Activated CD4-positive, alpha-beta T cell treated with anti-CD3 and anti-CD28 coated beads, Interleukin-2, amount 10 ng/mL, durations not matched to agents 24 days and 14 days (primary cell): ENCODE data around the gene C16orf74. TPM values are rescaled to one million over a fixed set of nuclear protein-coding genes. Genes with fewer than 3 reads are reported as not detected.

Experiments used
- DNase-seq: peaks from one replicate; pipeline ENCODE4 v3.0.0; 2022
- H3K27ac Mint-ChIP-seq: one replicate; pipeline ENCODE4 v1.8.0; 2022; ENCODE audit warnings: mild to moderate bottlenecking, mixed read lengths
- H3K27me3 Mint-ChIP-seq: one replicate; pipeline ENCODE4 v1.8.0; 2022; ENCODE audit warnings: mixed read lengths
- H3K36me3 Mint-ChIP-seq: one replicate; pipeline ENCODE4 v1.8.0; 2022; ENCODE audit warnings: low read depth, mild to moderate bottlenecking, mixed read lengths
- H3K4me1 Mint-ChIP-seq: one replicate; pipeline ENCODE4 v1.8.0; 2021; ENCODE audit warnings: mixed read lengths
- H3K4me3 Mint-ChIP-seq: one replicate; pipeline ENCODE4 v1.8.0; 2022; ENCODE audit warnings: mild to moderate bottlenecking, moderate library complexity, mixed read lengths
- H3K9me3 Mint-ChIP-seq: one replicate; pipeline ENCODE4 v1.8.0; 2021; ENCODE audit warnings: mixed read lengths
- intact Hi-C: fragments of 100-400 bp; cut with micrococcal nuclease; formaldehyde crosslinking; loops from one replicate; pipeline ENCODE4 v1.15.1; 2023
- total RNA-seq: library from RNA; stranded (reverse); gene quantifications from 2 replicates; pipeline ENCODE4 v1.2.3, GENCODE V29; 2022

The C16orf74 gene
- total RNA-seq, 1 donor from 2014 or later = 0.19 TPM

GRCh38 chr16:85728879-85729278 is 22.0 kb downstream of the C16orf74 start:
- H3K9me3 Mint-ChIP-seq = no peaks in the 10 kb centered on the region
- no peak overlapping the region for H3K4me3 Mint-ChIP-seq
- H3K36me3 Mint-ChIP-seq = no peaks in the 10 kb centered on the region
- H3K27ac Mint-ChIP-seq = no peak overlapping the region
- no peaks in the 10 kb centered on the region for H3K27me3 Mint-ChIP-seq
- intact Hi-C loops = no loop called here
- no peak for DNase-seq
- H3K4me1 Mint-ChIP-seq = no peaks in the 10 kb centered on the region

- H3K27ac Mint-ChIP-seq = no peak overlapping the region
- intact Hi-C loops = no loop called here
Measured at GRCh38 chr16:85724936-85725335, 26.0 kb downstream of the C16orf74 start.

GRCh38 chr16:85724126-85724879 is 26.6 kb downstream of the C16orf74 start:
- DNase-seq = no peak
- H3K9me3 Mint-ChIP-seq = no peaks in the 10 kb centered on the region
- no peak overlapping the region for H3K4me3 Mint-ChIP-seq
- no peaks in the 10 kb centered on the region for H3K27me3 Mint-ChIP-seq
- H3K4me1 Mint-ChIP-seq = no peaks in the 10 kb centered on the region
- intact Hi-C loops = no loop called here
- H3K27ac Mint-ChIP-seq = no peak overlapping the region
- H3K36me3 Mint-ChIP-seq = no peaks in the 10 kb centered on the region

More at GRCh38 chr16:85724936-85725335, 26.0 kb downstream of the C16orf74 start:
- Mint-ChIP-seq H3K36me3 (no peaks in the 10 kb centered on the region), H3K4me1 (no peaks in the 10 kb centered on the region), H3K9me3 (no peaks in the 10 kb centered on the region), H3K27me3 (no peaks in the 10 kb centered on the region), H3K4me3 (no peak overlapping the region)
- no peak for DNase-seq

DNA sequence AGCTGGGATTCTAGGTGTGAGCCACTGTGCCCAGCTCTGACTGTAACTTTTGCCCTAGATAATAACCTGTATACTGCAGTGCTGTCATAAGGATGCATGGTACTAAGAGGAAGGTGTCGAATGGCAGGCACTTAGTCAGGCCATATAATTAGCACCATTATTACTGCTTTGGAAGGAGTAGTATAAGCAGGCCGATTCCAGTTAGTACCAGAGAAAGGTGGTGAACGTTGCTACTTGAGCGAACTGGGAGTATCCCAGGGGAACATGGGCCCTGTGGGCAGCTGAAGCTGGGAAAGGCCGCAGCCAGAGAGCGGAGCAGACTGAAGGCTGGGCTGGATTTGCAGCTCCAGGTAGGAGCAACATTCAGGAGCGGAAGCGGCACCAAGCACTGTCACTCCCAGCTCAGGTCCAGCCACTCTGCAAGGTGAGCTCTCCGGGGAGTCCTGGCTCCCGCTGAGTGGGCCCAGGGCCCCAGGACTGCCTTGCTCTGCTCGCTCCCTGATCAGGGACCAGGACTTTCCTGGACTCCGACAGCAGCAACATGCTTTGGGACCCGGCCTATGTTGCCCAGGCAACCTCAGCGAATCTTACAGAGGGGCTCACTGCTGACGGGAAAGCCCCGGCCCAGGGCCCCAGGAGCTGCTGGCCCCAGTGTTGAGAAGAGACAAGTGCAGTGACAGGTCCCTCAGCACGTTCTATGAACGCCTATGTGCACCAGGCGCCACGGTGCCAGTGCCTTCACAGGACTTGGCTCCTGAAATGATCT is 28.6 kb downstream of the C16orf74 start:
- H3K4me1 Mint-ChIP-seq = no peaks in the 10 kb centered on the region
- no peaks in the 10 kb centered on the region for H3K9me3 Mint-ChIP-seq
- H3K27ac Mint-ChIP-seq = no peak overlapping the region
- H3K27me3 Mint-ChIP-seq = no peaks in the 10 kb centered on the region
- intact Hi-C loops = no loop called here
- no peak for DNase-seq
- no peaks in the 10 kb centered on the region for H3K36me3 Mint-ChIP-seq
- H3K4me3 Mint-ChIP-seq = no peak overlapping the region

DNA sequence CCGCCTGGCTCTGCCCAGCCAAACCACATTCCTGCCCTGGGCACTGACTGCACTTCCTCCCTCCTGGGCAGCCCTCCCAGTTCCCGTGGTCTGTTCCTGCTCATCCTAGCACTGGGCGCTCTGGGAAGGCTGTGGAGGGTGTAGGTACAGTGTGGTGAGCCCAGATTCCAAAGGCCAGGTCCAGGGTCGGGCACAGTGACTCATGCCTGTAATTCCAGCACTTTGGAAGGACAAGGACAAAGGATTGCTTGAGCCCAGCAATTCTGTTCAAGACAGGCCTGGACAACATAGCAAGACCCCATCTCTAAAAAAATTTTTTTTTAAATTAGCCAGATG is 30.6 kb downstream of the C16orf74 start:
- intact Hi-C loops = no loop called here
- Mint-ChIP-seq H3K4me3 (no peak overlapping the region), H3K9me3 (no peaks in the 10 kb centered on the region), H3K27me3 (peaks cover 12% of the 10 kb centered on the region), H3K27ac (no peak overlapping the region), H3K4me1 (peaks cover 3% of the 10 kb centered on the region), H3K36me3 (no peaks in the 10 kb centered on the region)
- DNase-seq = no peak

- intact Hi-C loops = loop anchor here (2.0 to 5.0 kb wide), 3 partner anchors 299 to 417 kb away; no protein-coding TSS in a partner anchor
Measured at GRCh38 chr16:85719605-85720301, 31.1 kb downstream of the C16orf74 start.

DNA sequence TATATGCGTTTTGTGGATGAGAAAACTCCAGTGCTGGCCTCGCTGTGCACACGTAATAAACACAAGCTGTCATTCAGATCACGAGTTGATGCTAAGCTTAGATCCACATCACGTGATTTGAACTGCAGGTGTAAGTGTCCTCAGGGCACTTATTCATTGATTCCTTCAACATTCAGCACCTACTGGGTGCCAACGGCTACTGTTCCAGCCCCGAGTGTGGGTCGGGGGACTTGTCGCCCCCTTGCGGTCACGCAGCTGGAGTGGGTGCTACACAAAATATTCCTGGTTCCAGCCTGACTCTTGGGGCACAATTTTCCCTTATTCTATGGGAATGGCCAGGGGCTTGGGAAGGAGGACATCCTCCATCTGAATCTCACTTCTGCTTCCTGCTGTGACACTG is 32.2 kb downstream of the C16orf74 start:
- H3K4me1 Mint-ChIP-seq = peaks cover 3% of the 10 kb centered on the region
- H3K27me3 Mint-ChIP-seq = peaks cover 16% of the 10 kb centered on the region
- intact Hi-C loops = loop anchor here (1.0 to 5.0 kb wide), 4 partner anchors 59 to 416 kb away; no protein-coding TSS in a partner anchor
- H3K4me3 Mint-ChIP-seq = no peak overlapping the region
- H3K27ac Mint-ChIP-seq = no peak overlapping the region
- H3K9me3 Mint-ChIP-seq = no peaks in the 10 kb centered on the region
- no peaks in the 10 kb centered on the region for H3K36me3 Mint-ChIP-seq
- DNase-seq = peak; percentile 61

More at GRCh38 chr16:85719605-85720301, 31.1 kb downstream of the C16orf74 start:
- no peak overlapping the region for H3K4me3 Mint-ChIP-seq
- no peaks in the 10 kb centered on the region for H3K9me3 Mint-ChIP-seq
- H3K4me1 Mint-ChIP-seq = peaks cover 3% of the 10 kb centered on the region
- no peak overlapping the region for H3K27ac Mint-ChIP-seq
- no peaks in the 10 kb centered on the region for H3K36me3 Mint-ChIP-seq
- no peak for DNase-seq
- peaks cover 16% of the 10 kb centered on the region for H3K27me3 Mint-ChIP-seq

DNA sequence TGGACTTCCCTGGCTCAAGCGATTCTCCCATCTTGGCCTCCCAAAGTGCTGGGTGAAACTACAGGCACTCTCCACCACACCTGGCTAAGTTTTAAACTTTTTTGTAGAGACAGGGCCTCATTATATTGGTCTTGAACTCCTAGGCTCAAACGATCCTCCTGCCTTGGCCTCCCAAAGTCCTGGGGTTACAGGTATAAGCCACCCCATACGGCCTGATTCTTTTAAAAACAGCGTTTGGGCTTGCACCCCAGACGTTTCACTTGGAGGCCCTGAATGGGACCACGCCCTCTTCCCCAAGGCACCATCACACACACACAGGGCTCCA is 32.8 kb downstream of the C16orf74 start:
- no peak for DNase-seq
- Mint-ChIP-seq H3K9me3 (no peaks in the 10 kb centered on the region), H3K27ac (no peak overlapping the region), H3K36me3 (no peaks in the 10 kb centered on the region), H3K4me3 (no peak overlapping the region), H3K4me1 (peaks cover 3% of the 10 kb centered on the region), H3K27me3 (peaks cover 16% of the 10 kb centered on the region)
- intact Hi-C loops = loop anchor here (1.0 to 5.0 kb wide), 4 partner anchors 59 to 416 kb away; no protein-coding TSS in a partner anchor

GRCh38 chr16:85717393-85718152 is 33.3 kb downstream of the C16orf74 start:
- H3K36me3 Mint-ChIP-seq = no peaks in the 10 kb centered on the region
- peaks cover 3% of the 10 kb centered on the region for H3K4me1 Mint-ChIP-seq
- intact Hi-C loops = loop anchor here (1.0 to 5.0 kb wide), 4 partner anchors 58 to 415 kb away; no protein-coding TSS in a partner anchor
- H3K27ac Mint-ChIP-seq = no peak overlapping the region
- H3K4me3 Mint-ChIP-seq = no peak overlapping the region
- H3K9me3 Mint-ChIP-seq = no peaks in the 10 kb centered on the region
- peaks cover 16% of the 10 kb centered on the region for H3K27me3 Mint-ChIP-seq
- DNase-seq = peak; percentile 88

- H3K4me1 Mint-ChIP-seq = peaks cover 3% of the 10 kb centered on the region
- no peak overlapping the region for H3K27ac Mint-ChIP-seq
- H3K27me3 Mint-ChIP-seq = peaks cover 16% of the 10 kb centered on the region
- no peak overlapping the region for H3K4me3 Mint-ChIP-seq
- intact Hi-C loops = loop anchor here (5.0 kb wide), 1 partner anchor 414 kb away; no protein-coding TSS in a partner anchor
- peaks cover 3% of the 10 kb centered on the region for H3K9me3 Mint-ChIP-seq
- no peak for DNase-seq
- no peaks in the 10 kb centered on the region for H3K36me3 Mint-ChIP-seq
Measured at GRCh38 chr16:85716680-85717038, 34.2 kb downstream of the C16orf74 start.

GRCh38 chr16:85716022-85716679 is 34.7 kb downstream of the C16orf74 start:
- Mint-ChIP-seq H3K27ac (no peak overlapping the region), H3K4me3 (no peak overlapping the region), H3K9me3 (peaks cover 3% of the 10 kb centered on the region), H3K4me1 (peaks cover 3% of the 10 kb centered on the region), H3K36me3 (no peaks in the 10 kb centered on the region), H3K27me3 (peaks cover 16% of the 10 kb centered on the region)
- intact Hi-C loops = loop anchor here (5.0 kb wide), 1 partner anchor 414 kb away; no protein-coding TSS in a partner anchor
- no peak for DNase-seq

GRCh38 chr16:85715169-85716021 is 35.5 kb downstream of the C16orf74 start:
- H3K36me3 Mint-ChIP-seq = no peaks in the 10 kb centered on the region
- DNase-seq = no peak
- peaks cover 3% of the 10 kb centered on the region for H3K4me1 Mint-ChIP-seq
- H3K27ac Mint-ChIP-seq = no peak overlapping the region
- no peak overlapping the region for H3K4me3 Mint-ChIP-seq
- peaks cover 3% of the 10 kb centered on the region for H3K9me3 Mint-ChIP-seq
- intact Hi-C loops = loop anchor here (5.0 kb wide), 1 partner anchor 413 kb away; no protein-coding TSS in a partner anchor
- peaks cover 16% of the 10 kb centered on the region for H3K27me3 Mint-ChIP-seq
